ENCODE measurements around the gene KL.
A peak's percentile ranks its signal among the peaks of the same experiment; 100 is the strongest.

The KL gene

GRCh38 chr13:33087790-33088189 is 71.6 kb downstream of the KL start:
- DNase-seq, result no peak

DNA sequence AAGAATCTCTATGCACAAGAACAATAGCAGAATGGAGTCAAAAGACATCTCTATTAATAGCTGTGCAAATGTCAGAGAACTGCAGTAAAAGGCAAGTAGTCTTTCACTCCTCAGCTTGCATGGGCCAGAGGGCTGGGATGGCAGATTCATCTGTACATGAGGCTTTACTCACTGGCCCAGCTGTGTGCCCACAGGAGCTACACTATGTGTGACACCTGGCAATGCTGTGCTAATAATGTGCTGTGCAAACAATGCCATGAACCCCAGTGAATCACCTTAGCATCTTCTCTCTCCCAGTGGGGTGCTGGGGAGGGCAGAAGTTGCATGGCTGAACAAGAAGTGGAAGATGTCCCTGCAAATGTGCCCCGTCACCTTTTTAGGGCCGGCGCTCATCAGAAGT is 73.1 kb downstream of the KL start:
- DNase-seq, result no peak

DNA sequence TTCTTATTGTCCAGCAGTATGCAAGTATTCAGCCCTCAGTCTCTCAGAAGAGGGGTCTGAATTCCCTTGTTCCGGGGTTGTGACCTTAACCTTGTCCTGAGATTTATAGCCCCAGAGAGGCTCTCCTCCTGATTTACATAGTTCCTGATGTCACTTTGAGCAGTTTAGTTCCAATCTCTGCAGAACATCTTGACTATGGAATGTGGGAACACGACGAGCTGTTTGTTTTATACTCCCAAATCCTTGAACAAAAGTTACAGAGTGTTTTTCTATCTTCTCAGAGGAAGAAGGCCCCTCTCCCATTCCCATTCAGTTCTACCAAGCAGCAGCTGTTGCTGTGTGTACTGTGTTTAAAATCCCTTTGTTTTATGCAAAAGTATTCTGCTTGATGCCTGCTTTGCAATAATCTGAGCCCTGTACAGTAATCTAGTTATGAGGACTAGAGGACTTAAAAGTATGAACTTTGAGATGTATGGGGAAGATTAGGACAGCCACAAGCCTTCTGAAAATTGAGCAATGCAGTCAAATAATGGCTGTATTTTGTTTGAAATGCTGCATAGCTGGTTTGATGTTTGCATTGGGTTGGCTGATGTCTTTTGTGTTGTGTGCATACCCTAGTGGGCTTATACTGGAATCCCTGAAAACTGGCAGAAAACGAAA is 74.7 kb downstream of the KL start:
- DNase-seq, result no peak

GRCh38 chr13:33091415-33091774 is 75.2 kb downstream of the KL start:
- no peak for DNase-seq

- no peak for DNase-seq
Observed at GRCh38 chr13:33092073-33092987, 76.1 kb downstream of the KL start.

DNA sequence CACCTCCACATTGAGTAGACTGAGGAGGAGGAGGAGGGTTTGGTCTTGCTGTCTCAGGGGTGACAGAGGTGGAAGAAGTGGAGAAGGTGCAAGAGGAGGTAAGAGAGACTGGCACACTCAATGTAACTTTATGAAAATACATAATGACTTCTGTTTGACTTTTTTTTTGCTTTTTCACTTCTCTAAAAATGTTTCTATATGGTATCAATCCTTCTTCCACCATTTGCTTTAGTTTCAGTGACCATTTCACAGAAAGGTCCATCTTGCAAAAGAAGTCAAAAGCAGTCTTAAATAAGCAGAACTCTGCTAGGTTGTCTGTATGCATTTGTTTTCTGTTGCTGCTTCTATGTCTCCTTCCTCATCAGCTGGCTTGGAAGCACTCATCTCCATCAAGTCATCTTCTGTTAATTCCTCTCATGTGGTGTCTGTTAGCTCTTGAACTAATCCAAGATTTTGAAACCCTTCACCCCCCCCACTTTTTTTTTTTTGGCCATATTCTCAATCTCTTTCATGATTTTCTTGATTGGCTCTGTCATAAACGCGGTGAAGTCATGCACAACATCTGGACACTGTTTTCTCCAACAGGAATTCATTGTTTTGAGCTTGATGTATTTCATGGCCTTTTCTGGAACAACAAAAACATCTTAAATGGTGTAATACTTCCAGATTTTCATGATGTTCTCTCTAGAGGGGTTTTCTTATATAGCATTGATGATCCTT is 80.8 kb downstream of the KL start:
- no peak for DNase-seq

DNA sequence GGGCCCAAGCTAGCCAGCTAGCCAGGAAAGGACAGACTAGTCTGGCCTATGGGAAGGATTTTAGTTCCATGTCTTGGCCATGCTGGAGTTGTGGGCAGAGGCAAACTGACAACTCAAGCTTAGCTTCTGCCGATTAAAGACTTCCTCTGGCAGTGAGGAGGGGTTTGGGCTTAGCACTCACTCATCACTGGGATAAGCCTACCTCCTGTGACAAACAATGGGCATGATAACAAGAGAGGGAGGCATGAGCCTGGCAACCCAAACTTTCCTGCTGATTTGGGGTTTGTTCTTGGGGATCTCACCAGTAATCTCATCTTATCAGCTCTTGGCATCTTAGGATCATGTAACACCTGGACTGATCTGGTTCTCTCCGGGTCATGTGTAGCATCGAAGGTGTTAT is 83.6 kb downstream of the KL start:
- no peak for DNase-seq

DNA sequence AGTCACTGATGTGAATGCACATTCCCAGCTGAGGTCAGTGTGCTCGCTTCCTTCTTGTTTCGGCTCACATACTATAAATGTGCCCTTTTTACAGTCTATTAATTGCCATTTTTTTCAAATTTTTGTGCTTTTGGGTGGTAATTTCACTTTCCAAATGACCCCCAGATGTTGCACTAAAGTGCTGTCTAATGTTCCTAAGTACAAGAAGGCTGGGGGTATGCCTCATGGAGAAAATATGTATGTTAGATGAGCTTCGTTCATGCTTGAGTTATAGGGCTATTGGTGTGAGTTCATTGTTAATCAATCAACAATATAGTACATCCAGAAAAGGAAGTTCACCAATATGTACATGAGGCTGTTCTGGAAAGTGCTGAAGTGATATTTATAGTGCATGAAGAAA is 84.7 kb downstream of the KL start:
- DNase-seq, result no peak

GRCh38 chr13:33101835-33102234 is 85.6 kb downstream of the KL start:
- no peak for DNase-seq

GRCh38 chr13:33103457-33103856 is 87.2 kb downstream of the KL start:
- DNase-seq, result no peak

DNA sequence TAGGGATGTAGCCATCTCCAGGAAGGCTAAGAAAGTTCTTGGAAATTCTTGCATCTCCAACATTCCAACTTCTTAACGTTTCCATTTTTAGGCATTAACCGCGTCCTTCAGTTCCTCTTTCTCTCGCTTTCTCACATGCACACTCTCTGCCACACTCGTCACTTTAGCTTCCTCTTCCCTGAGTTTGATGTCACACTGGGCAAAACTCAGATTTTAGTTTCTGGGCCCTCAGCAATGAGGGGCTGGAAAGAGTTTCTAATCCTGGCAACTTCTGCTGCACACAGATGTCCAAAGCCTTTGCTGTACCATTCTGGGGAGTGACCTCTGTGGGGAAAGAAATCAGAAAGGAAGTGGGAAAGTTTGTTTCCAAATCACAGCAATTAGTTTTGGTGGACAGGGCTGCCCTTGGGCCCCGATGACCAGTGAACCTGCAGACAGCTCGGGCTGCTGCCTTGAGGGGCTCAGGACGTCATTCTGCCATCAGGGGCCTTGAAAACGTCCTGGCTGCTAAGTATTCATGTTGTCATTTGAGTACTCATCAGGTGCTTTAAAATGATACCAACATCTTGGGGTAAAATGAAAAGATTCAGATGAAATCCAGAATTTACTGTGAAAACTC is 89.3 kb downstream of the KL start:
- DNase-seq, result peak; percentile 86

GRCh38 chr13:33106656-33107360 is 90.6 kb downstream of the KL start:
- no peak for DNase-seq

GRCh38 chr13:33107361-33107760 is 91.1 kb downstream of the KL start:
- no peak for DNase-seq

DNA sequence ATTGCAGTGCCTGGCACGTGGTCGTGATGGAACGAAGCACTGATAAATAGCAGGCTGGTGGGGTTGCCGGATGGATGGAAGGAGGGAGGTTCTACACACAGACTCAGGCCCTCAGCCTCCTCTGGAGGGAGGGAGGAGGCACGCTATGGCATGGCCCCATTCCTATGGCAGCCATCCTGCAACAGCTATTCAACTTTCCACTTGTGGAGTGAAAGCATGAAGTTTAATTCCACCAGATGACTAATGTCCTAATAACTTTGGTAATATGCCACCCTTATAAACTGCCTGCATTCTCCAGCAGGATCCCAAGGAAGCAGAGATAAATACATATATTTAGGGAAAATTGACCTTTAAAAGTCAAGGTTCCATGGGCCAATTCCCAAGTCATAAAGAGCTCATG is 92.4 kb downstream of the KL start:
- DNase-seq, result no peak

DNA sequence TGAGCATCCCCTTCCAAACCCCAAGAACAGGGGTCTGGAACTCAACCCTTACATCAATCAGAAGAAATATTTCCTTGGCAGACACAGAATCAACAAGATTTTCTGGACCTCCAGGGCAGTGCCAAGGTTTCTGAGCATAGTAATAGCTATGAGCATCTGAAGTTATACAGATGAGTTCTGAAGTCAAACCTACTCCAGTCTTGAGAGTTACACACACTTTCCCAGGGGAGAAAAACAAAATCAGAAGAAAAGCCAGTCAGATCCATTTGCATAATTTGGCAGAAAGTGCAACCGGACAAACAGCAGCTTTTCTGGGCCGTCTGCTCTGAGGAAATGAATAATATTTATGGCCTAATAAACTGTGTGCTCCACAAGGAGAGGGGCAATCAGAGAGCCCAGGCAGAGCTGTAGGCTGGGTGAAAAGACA is 93.1 kb downstream of the KL start:
- DNase-seq, result no peak

GRCh38 chr13:33109801-33110200 is 93.6 kb downstream of the KL start:
- no peak for DNase-seq

- DNase-seq, result no peak
Observed at GRCh38 chr13:33110386-33110712, 94.1 kb downstream of the KL start.

- peak; percentile 47 for DNase-seq
Observed at GRCh38 chr13:33110713-33111413, 94.6 kb downstream of the KL start.

- DNase-seq, result no peak
Observed at GRCh38 chr13:33111414-33112110, 95.3 kb downstream of the KL start.

DNA sequence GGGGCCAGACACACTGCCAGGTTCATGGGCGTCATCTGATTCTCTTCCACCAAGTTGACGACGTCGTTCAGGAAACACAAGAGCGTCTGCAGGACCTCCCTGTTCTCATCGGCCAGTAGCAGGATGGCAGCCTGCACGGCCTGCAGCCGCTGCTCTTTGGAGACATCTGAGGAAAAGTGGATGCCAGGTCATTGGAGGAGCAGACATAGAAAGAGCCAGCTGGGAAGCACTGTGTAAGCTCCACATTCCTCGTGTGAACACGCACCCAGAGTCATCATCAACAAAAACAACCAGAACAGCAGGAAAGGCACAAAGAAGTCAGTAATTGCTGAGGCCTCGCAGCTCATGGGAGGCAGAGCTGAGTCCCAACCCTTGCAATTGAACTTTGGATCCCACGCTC is 96.5 kb downstream of the KL start:
- no peak for DNase-seq

DNA sequence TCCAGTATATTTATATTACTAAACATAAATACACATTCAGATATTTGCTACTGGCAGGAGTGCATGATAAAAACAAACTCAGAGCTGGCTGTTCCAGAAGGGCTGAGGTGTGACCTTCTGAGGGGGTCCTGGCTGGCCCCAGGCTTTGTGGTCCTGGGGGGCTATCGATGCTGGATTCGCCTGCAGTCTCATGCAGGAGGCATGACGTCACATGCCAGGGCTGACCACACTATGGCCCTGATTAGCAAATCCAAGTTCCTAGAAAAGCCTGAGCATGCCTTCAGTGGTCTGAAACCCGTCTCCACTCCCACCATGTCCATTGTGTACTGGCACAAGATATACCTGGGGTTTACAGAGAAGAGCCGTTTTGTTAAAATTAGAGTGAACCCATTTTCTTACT is 97.9 kb downstream of the KL start:
- no peak for DNase-seq

DNA sequence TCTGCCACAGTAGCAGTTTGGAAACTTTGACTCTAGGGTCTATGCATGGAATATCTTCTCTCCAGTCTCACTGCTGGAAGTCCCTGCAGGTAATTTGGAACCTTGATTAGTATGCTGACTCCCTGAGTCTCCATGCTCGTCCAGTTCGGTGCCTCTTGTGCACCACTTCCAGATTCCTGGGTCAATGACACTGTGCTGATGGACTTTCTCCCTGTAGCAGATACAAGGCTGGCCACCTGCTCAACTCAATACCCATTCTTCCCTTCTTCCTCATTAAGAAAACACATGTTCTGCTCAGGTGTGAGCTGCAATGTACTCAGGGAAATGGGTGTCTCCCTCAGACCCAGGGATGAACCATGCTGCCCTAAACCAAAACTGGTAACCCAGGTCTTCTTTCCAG is 99.1 kb downstream of the KL start:
- DNase-seq, result no peak

All from suppressor macrophage treated with lipopolysaccharide for 4 hours (primary cell).